SIG-M5 (cell line): ENCODE results near the gene MAPK8IP1.
"Not testable (repeated sequence)": the region's sequence is repeated elsewhere in the genome, so short reads cannot be mapped to it uniquely, and the experiment has no call there.

ENCODE experiments used
- DNase-seq: peaks from one replicate; lab custom pipeline; 2025; lab: John Stamatoyannopoulos, UW

Gene MAPK8IP1

DNA sequence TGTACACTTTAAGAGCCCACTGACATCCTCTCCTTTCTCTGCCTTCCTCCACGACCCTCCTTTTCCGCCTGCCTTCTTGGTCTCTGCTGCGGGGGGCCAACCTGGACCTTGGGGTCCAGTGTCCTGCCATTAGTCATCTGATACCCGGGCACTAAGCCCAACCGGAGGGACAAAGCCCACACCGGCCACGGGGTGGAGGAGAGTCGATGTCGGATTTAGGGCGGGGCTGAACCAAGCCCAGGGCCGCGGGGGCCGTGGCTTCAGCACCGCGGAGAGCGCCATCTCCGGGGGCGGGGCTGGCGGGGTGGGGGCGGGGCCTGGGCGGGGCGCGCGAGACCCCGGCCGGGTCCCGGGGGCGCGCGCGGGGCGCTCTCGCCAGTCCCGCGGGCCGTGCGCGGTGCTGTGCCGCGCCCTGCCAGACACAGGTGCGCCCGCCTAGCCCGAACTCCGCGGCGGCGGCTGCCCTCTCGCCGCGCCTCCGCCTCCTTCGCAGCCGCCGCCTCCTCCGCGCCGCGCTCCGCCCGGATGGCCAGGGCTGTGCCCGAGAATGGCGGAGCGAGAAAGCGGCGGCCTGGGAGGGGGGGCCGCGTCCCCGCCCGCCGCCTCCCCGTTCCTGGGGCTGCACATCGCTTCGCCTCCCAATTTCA, at the start of gene MAPK8IP1:
TSS of gene MAPK8IP1 (plus strand) at position 378 of the 647 bp plus-strand sequence. CDS start at position 548, 170 bp downstream.
- DNase-seq, result no peak

DNA sequence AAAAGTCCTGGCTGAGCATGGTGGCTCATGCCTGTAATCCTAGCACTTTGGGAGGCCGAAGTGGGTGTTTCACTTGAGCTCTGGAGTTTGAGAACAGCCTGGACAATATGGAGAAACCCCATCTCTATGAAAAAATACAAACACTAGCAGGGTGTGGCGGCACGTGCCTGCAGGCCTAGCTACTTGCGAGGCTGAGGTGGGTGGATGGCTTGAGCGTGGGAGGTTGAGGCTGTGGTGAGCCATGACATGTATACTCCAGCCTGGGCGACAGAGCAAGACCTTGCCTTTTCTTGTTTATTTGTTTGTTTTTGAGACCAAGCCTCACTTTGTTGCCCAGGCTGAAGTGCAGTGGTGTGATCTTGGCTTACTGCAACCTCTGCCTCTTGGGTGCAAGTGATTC, 46.2 kb upstream of the MAPK8IP1 start:
- no peak for DNase-seq

DNA sequence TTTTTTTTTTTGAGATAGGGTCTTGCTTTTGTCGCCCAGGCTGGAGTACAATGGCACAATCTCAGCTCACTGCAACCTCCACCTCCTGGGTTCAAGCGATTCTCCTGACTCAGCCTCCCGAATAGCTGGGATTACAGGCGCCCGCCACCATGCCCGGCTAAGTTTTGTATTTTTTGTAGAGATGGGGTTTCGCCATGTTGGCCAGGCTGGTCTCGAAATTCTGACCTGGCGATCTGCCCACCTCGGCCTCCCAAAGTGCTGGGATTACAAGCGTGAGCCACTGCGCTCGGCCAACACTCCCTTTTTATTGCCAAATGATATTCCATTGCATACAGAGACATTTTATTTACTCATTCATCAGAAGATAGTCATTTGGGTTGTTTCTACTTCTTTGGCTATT, 45.2 kb upstream of the MAPK8IP1 start:
- not testable (repeated sequence) for DNase-seq

DNA sequence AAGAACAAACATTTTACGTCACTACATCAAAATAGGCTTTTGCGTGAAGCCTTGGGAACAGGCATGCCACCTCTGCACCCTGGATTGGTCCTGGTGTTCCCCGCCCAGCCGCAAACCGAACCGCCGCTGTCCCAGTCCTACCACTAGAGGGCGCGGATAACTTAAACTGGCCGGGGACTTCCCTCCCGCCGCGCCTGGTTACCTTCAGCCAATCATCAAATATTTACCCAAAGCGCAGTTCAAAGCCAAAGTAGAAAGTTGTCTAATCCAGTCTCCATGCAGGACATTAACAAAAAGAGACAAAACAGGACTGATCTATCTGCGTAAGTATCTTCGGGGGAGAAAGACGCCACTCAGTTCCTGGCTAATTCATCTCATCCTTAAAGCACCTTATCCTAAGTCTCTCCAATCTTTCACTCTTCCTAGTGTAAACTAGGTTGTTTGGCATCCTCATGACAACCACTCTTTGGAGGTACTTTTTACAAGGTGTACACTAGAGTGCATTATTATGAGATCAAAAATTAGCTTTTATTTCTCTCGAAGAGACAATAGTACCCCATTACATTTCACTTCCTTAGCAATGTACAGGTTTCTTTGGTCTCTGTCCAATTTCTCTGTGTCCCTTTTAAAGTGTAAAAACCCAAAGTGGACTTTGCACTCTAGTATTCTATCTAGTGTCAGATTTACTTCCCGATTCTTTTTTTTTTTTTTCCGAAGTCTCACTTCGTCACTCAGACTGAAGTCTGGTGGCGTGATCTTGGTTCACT, 42.1 kb upstream of the MAPK8IP1 start:
- DNase-seq, result peak; percentile 27

DNA sequence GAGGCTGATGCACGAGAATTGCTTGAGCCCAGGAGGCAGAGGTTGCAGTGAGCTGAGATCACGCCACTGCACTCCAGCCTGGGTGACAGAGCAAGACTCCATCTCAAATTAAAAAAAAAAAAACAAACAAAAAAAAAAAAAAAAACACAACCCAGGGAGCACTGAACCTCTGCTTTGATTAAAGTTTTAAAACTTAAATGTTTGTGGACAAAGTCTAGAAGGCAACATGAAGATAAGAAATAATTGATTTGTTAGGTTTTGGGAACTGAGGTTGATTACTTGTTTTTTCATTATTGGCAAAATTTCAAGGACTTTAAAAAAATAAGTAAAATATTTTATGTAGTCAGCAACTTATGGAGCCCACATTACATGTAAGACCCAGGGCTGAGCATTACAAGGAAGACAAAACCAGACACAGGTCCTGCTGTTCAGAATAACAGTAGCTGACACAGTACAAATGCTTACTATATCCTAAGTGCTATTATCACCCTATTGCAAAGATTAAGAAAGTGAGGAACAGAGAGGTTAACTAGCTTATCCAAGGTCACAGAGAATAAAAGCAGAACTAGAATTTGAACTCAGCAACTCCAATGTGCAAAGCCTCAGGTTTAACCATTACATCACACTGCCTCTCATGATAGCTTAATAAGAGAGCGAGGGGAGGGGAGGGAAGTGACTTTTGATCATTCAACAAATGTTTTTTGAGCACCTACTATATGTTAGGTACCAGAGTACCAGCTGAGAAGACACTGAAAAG, 40.5 kb upstream of the MAPK8IP1 start:
- no peak for DNase-seq

DNA sequence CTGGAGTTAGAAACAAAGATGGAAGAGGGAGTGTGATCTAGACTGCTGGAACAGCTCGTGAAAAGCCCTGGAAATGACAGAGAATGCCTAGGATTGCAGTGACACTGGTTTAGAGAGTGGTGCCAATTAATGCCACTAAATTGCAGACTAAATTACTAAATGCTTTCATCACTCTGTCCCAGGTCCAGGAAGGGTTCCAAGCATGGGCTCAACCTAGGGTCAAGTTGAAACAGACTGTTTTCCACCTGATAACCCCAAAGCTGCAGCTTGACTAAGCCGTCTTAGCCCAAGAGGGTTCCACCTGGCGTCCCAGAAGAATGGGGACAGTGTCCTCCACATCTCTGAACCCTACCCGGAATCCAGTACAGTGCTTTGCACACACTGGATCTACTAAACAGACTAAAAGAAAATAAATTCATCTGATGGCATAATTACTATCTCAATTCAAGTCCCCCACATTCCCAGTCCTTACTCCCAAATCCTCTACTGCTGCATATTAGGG, 39.2 kb upstream of the MAPK8IP1 start:
- DNase-seq, result no peak

DNA sequence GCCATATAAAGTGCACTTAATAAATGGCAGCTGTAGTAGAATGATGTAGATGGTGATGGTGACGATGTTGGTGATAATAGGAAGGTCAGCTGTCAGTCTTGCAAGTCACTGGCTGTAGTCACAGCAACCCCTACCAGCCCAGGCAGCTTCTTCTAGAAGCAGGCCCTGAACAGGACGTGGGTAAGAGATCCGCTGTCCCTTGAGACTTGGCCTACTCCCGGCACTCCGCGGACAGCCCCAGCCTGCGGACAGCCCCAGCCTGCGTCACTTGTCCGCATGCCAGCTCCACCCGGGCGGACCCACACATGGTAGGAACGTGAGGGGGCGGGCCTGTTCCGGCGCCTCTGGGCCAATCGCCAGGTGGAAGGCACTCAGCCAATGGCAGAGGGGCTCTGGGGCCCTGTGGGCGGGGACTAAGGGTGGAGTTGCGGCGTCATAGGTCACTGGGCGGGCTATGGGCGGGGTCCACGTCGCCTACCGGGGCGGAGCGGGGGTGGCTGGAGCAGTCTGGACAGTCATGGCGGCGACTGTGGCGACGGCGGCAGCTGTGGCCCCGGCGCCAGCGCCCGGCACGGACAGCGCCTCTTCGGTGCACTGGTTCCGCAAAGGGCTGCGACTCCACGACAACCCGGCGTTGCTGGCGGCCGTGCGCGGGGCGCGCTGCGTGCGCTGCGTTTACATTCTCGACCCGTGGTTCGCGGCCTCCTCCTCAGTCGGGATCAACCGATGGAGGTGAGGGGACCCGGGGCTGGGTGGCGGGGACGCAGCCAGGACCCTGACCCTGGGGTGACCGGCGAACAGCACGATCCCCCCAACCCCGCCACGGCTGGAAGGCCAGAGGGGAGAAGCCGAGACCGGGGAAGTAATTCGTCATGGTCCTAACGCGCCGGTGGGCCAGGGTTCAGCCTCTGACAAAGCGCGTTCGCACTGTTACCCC, 38.2 kb upstream of the MAPK8IP1 start, which contains the start of gene CRY2:
TSS of gene CRY2 (plus strand) at position 502 of the 937 bp plus-strand sequence. CDS start at position 518, 16 bp downstream.
- peak; percentile 70 for DNase-seq

DNA sequence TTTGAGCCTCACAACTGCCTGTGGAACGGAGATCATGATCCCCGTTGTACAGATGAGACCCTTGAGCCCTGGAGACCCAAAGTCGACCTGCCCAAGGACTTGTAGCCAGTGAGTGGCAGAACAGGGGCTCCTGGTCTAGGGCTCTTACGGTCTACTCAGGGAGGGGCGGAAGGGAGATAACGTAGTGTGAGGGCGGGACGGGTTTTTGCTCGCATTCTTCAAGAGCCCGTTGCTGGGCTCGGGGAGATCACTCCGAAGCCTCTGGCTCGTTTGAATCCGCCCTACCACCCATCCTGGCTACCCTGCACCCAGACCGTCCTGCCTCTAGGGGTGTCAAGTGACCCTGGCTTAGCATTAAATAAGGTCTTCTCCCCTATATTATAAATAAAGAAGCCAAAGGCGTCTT, 37.5 kb upstream of the MAPK8IP1 start:
- no peak for DNase-seq

DNA sequence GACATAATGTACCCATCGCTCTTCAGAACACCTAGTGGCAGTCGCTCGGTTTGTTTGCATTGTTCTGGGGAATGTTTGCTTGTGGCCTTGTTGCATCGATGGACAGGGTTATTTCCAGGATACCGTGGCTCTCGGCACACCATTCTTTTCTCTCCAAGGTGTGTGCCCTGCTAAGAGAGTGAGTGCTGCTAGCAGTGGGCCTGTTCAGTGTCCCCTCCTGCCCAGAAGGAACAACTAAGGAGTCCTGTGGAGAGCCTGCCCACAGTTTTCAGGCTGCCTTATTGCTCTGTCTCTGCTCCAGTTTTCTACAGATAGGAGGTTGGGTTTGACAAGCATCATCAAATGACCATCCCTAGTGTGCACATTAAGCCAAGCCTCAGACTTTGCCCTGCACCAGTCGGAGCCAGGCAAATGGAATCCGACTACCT, 36.8 kb upstream of the MAPK8IP1 start:
- DNase-seq, result no peak

DNA sequence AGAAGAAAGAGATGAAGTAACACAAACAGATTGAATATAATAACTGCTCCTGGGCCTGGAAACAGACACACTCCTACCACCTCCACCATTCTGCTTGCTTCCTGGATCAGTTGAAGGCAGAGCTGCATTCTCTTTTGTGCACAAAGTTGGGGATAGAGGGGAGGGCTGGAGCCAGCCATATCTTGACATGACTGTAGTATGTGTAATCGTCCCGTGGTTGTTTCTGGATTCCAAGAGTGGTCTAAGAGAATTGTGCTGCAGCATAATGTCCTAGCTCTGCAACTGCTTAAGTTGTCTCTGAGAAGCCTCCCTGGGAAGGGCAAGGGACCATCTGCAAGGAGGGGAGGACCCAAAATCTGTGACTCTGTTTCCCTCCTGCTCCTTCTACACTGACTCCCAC, 35.0 kb upstream of the MAPK8IP1 start:
- no peak for DNase-seq

DNA sequence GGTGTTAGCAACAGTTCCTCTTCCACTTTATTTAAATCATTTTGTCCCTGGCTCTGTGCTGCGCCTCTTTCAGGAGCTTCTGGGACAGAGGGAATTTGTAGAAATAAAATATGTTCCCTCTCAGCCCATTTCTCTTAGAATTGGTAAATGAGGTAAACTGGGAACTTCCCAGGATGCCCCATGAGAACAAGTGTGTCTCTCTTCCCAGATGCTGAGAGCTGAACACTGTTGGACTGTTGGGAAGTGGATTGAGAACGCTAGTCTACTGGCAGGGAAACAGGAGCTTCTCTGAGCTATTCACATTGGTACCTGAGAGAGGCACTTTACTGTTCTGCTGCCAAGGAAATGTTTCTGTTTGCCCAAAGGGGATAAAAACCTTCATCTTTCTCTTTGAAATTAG, 34.2 kb upstream of the MAPK8IP1 start:
- DNase-seq, result no peak

DNA sequence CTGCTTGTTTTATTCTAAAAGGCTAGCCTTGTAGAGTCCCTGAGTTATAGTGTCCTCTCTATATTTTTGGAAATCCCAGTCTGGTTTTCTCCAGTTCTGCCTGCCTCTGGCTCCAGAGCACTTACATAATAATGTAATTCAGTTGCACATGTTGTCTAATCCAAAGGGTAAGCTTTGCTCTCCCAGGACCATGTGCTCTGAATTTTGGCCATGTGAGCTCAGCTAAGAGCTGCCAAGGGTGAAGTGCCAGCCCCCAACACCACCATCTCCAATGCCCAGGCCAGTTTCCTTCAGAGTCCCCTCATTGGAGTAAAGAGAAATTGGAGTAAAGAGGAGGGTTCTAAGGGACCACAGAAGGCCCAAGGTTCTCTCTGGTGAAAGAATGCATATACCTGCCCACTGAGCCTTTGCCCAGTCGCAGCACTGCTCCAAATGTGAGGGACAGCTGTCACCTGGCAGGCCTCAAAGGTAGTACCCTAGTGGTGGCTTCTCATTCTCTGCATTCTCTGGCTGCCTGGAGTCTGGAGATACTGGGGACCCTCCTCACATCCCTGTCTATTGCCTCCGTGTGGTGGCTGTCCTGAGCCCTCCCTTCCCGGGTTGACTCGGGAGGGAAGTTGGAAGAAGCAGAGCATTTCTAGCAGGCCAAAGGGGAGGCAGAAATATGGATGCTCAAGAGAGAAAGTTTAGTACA, 33.3 kb upstream of the MAPK8IP1 start:
- DNase-seq, result no peak

DNA sequence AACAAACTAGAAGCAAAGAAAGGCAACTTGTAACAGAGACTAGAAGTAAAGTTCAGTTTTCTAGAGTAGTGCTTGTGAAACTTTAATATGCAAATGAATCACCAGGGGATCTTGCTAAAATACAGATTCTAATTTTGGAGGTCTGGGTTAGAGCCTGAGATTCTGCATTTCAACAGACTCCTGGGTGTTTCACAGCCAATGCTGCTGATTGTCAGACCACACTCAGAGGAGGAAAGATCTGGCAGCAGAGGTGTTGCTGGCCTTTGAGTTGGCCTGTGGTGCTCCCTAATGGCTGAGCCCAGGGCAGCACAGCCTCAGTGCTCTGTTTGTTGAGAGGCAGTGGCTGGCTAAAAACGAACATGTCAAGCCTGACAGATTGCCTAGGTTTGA, 32.7 kb upstream of the MAPK8IP1 start:
- no peak for DNase-seq

DNA sequence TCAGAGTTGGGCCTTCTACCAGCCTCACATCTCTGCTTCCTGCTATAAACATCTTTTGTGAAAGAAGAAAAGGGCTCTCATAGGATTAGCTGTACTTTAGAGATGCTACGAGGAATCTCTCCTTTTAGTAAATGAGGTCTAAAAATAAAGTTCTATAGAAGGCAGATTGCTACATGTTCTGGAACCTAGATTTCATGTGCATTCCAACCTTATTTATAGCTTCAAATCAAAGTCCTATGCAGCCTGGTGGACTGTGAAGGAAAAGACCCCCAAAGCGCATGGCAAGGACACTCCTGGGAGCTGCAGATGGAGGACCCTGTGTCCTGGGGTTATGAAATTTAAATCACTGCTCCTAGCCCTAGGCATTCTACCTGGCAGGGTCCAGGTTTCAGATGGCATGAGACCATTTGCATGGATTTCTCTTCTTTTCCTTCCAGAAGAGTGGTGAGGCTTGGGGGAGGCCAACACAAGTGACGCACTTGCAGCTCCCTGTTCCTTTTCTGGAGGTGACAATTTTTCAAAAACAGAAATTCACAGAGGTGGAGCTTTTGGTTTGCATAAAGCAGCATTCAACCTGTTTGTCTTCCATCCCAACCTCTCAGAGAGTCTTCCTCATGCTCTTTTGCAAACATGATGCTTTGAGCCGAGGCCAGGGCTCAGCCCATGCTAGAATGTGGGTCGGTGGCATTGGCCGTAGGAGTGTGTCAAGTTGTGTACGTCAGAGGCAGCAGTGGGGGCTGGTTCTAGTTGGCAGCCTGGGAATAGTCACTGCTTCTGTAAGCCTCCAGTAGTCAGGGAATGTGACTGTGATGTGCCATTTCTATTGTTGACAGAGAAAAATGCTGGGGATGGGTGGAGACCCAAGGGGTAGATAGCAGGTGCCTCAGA, 31.9 kb upstream of the MAPK8IP1 start:
- no peak for DNase-seq

DNA sequence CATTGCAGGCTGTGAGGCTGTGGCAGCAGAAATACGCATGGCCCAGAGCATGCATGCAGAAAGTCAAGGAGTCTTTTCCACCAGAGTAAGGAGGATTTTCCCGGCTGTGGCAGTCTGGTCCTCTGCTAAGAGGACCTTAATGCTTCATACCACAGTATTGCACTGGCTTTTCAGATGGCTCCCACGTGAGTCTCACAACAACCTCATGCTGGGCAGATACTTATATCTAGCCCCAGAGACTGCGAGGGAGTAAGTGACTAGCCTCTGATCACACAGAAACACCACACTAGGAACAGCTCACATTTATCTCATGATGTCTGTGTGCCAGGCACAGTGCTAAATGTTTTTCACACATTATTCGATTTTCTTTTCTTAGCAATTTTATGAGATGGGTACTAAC, 30.1 kb upstream of the MAPK8IP1 start:
- DNase-seq, result no peak

DNA sequence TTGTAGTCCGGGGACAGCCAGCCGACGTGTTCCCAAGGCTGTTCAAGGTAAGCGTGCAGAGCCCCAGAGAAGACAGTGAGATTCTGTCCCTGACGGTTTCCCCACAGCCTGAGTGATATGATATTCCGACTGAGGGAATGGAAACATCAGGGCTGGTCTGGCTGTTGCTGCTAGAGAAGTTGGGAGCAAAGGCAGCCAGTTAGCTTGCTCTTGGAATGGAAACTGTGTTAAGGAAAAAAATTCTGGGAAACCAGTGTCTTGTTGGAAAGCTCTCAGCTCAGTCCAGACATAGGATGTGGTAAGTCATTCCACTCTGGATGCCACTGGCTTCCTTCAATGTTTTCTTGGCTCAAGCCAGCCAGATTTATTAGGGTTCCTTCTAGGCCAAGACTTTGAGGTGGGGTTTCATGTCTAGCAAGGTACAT, 29.4 kb upstream of the MAPK8IP1 start:
- DNase-seq, result no peak

DNA sequence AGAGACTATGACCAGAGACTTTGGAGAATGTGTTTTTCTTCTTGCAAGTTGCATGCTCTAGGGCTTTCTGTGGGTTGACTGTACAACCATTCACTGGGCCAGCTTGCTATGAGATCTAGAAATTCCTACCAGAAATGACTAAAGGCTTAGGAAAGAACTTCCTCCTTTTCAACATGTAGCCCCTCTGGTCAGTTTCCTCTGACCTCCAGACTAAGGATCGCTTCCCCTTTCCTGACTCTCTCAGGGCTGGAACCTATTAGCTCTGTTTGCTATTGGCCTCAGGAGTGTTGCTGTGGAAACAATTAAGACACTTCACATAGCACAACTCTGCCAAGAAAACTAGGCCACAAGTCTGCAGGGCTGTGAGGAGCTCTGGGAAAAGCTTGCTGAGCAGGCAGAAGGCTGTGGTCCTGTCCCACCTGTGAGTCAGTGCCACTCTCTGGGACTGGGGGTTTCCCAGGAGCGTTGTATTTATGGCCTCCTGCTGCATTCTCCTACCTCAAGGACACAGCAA, 27.4 kb upstream of the MAPK8IP1 start:
- no peak for DNase-seq

DNA sequence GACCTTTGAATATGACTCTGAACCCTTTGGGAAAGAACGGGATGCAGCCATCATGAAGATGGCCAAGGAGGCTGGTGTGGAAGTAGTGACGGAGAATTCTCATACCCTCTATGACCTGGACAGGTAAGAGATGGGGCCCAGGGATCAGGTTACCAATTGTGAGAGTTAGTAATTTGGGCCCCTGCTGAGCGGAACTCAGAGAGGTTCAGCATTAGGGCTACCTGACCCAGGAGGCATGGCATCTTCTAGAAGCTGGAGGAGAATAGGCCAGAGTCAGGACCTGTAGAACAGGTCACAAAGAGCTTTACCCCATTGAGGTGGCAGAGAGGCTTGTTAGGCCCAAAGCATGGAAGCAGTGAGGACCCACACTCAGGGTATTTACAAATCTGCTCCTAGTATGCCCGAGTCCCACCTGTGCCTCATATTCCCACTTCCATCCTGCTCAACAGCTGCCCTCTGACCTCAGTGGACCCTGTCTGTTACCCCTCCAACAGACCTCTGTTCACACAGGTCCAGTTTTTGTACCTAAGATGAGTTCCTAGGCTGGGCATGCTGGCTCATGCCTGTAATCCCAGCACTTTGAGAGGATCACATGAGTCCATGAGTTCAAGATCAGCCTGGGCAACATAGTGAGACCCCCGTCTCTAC, 26.6 kb upstream of the MAPK8IP1 start:
- DNase-seq, result no peak

DNA sequence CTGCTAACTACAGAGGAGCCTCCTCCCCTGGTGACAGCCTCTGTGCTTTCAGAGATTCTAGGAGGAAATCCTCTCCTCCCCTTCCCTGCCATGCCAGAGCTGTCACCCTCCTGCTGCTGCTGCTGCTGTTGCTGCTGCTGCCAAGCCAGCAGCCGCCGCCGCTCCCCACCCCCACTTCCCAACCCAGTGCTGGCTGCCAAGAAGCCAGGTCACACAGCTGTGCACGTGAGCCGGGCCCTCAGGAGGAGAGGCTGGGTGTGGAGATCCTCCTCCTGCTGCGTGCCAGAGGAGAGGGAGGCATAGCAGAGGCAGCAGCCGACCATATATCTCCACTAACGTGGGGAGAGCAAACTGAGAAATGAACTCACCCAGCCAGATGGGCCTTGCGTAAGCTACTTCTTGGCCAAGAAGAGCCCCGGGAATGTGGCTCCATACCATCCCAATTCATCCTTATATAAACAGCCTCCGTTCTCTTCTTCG, 25.8 kb upstream of the MAPK8IP1 start:
- DNase-seq, result no peak
